Colon (tissue), 2 donors: ENCODE measurements around the gene BAIAP2L2.
"Not testable (repeated sequence)": the region's sequence is repeated elsewhere in the genome, so short reads cannot be mapped to it uniquely, and the experiment has no call there.

Experiments used
- FAIRE-seq: peaks from 2 replicates; lab custom pipeline; 2012; peaks lifted over from hg19 to GRCh38; lab: Jason Lieb, UNC
- donor health status: control.
- donor health status: control.

Gene BAIAP2L2

DNA sequence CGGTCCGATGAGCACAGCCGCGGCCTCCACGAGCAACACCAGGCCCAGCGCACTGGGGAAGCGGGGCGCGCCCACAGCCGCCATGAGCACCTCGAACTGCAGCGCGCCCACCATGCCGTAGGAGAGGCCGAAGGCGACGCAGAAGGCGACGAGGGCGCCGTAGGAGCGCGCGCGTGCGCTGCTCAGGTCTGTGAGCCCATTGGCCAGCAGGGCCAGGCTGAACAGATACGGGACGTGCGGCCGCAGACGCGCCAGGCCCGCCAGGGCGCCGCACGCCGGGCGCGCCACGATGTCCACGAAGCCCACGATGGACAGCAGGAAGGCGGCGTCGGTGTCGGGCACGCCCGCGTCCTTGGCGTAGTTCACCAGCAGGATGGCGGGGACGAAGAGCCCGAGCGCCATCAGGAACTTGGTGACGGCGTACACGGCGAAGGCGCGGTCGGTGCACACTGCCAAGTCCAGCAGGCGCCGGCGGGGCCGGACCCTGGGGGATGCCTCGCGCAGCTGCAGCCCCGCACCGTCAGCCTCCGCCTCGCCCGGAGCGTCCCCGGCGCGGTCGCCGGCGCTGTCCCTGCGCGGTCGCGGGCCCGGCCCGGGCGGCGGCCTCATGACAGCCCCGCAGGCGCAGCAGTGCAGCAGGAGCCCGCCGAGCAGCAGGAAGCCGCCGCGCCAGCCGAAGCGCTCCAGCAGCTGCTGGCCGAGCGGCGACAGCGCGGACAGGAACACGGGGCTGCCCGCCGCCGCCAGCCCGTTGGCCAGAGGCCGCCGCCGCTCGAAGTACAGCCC lies 29.4 kb downstream of the BAIAP2L2 start:
- FAIRE-seq: no peak

DNA sequence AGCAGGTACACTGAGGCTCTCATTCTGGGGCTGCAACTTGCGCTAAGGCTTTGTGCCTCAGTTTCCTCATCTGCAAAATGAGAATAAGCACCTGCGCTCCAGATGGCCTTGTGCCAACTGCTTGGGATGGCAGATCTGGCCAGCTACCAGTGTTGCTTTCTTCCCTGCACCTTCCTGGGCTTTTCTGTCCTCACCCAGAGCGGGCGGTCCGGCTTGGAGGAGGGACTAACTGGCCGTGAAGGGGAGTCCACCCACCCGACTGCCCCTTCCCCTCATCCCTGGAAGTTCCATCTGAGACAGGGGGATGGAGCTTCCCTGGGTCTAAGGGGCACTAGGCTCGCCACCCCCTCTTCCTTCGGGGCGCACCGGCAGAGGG lies 30.0 kb downstream of the BAIAP2L2 start:
- no peak for FAIRE-seq

DNA sequence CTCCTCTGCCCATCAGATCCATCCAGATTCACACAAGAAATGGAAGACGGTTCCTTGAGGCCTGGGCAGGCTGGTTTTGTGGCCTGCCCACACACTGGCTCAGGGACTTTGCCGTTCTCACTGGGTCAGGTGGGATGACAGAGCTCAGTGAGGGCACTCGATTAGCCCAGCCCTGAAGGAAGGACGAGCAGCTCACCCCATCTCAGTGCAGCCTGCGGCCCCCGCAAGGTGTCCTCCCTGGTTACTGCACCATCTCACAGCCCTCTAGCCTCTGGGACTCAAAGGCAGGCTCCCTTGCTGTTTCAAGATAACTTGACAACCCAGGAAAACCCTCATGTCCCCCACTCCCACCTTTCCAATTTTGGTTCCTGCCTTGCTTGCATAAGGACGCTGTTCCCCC lies 30.7 kb downstream of the BAIAP2L2 start:
- no peak for FAIRE-seq

DNA sequence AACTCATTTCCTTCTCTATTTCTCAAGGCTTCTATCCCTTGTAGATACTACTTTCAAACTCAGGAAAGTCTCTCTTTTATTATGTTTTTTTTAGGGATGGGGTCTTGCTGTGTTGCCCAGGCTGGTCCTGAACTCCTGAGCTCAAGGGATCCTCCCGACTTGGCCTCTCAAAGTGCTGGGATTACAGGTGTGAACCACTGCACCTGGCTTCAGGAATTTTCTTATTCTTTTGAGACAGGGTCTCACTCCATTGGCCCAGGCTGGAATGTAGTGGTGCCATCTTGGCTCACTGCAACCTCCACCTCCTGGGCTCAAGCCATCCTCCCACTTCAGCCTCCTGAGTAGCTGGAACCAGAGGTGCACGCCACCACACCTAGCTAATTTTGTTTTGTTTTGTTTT lies 31.3 kb downstream of the BAIAP2L2 start:
- not testable (repeated sequence) for FAIRE-seq

DNA sequence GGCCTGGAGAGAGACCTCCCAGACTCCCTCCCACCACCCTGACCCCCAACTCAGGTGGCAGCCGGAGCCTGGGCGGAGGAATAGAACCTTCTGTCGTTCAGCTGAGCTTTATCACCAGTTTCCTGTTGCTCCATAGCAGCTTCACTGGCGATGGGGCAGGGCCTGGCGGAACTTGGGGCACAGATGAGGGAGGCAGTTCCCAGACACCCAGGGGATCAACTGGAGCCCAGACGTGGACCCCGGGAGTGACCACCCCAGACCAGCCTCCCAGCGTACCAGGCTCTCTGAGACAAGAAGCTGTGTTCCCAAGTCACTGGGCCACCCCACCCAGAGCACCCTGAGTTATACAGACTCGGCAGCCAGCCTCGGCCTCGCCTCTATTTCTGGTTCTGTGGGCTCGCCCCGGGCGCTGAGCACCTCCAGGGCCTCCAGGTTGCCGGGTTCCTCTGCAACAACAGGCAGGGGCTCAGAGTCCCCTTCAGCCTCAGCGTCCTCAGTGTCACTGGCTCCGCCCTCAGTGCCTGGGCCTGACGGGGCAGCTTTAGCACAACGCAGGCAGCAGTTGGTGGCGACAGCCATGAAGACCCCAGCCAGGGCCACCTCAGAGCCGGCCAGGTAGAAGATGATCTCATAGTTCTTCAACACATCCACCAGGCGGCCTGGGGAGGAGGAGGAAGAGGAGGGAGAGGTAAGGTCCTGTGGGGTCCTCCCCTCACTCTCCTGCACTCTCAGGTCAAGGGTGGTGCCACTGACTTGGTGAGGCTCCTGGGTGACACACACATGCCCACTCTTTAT lies 32.2 kb downstream of the BAIAP2L2 start:
- FAIRE-seq: no peak

DNA sequence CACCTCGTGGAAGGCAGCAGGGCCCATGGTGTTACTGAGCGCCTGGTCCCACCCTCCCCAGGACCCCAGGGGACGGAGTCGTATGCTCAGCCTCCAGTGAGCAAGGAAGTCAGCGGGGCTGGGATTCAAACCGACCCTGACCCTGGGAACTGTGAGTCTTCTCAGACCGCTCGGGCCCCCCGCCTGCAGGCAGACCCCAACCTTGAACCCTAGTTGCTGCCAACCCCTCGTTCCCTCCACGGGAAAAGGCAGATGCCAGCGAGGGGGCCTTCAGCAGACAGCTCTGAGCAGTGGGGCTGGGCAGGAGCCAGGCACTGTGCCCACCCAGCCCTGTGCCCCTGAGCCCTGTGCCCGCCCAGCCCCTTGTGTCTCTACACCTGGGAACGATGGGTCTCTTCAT lies 32.9 kb downstream of the BAIAP2L2 start:
- no peak for FAIRE-seq

DNA sequence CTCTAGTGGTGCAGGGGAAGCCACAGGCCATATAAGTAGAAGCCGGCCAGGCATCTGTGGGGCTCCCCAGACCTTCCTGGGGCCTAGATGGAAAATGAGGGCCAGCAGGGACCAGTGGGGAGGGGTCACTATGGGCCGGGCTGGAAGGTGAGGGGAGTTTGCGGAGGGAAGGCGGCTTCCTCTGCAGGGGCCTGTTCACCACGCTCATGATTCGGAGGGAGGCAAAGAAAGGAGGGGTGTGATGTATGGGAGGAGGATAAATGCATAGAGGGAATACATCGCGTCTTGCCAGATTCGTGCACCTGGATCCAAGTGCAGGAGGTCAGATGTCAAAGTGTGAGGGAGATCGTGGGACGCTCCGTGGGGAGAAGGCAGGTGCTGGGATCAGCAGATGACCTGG lies 33.4 kb downstream of the BAIAP2L2 start:
- no peak for FAIRE-seq

DNA sequence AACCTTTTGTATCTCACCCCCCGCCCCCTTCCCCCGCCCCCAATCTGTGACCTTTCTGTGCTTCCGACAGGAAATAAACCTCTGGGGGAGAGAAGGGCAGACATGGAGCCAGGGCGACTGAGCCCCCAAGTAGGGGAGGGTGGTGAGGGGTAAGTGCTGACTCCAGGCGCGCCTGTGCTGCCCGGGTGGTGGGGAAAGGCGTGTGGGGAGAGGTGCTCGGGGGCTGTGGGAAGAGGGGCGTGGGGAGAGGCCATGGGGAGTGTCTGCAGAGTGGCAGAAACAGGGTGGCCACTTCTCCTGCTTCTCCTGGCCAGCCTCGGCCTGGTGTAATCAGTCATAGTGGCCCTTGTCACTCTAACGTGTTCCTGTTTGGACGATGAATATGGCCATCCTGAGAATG lies 34.5 kb downstream of the BAIAP2L2 start:
- no peak for FAIRE-seq

DNA sequence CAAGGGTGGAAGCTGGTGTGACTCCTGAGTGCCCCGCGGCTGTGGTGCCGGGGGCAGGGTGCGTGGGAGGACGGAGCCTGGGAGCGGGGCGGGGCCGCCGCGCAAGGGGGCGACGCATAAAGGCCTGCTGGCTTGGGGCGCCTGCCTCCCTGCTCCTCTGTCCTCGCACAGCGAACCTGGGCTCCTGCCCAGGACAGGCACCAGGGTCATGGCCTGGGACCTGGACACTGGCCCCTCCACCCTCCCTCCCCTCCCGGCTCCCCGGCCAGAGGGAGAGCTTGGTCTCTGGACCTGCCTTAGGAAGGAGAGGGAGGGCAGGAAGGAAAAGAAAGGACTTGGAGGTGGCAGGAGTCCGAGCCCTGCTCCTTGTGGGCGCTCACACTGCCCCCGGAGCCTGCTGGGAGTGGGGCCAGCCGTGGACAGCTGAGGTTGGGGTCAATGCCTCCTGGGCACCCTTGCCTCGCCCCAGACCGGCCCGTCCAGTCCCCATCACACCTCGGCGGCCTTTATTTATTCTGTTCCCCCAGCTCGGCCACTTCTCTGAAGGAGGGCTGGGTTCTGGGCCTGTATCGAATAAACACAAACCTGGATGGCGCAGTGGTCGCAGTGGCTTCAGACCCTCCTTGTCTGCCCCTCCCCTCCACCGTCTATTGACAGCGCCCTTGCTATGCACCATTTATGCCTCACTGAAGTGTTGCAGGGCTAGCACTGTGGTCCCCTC lies 35.2 kb downstream of the BAIAP2L2 start:
- no peak for FAIRE-seq

DNA sequence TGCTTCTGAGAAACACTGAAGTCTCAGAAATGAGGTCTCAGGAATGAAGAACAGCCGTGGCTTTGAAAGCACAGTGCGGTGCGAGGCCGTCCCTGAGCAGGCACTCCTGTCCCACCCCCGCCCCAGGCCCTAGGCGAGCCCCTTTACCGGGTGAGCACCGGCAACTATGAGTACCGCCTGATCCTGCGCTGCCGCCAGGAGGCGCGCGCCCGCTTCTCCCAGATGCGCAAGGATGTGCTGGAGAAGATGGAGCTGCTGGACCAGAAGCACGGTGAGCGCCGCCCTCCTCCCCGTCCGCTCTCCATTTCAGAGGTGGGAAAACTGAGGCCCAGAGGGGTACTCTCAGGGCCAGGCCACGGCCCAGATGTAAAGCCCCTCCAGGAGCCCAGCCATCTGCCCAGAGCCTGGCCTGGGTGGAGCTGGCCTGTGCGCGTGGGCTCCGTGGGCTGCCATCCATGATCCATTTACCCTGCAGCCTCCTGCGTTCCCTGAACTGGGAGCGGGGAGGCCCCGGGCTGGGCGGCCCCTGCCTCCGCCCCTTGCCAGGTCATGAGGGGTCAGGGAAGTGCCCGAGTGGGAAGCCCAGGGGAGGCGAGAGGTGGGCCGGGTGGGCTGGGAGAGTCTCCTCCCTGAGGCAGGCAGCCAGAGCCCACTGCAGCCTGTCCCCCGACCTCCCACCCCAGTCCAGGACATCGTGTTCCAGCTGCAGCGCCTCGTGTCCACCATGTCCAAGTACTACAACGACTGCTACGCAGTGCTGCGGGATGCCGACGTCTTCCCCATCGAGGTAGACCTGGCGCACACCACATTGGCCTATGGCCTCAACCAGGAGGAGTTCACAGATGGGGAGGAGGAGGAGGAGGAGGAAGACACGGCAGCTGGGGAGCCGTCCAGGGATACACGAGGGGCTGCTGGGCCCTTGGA lies 36.0 kb downstream of the BAIAP2L2 start:
- FAIRE-seq: no peak

DNA sequence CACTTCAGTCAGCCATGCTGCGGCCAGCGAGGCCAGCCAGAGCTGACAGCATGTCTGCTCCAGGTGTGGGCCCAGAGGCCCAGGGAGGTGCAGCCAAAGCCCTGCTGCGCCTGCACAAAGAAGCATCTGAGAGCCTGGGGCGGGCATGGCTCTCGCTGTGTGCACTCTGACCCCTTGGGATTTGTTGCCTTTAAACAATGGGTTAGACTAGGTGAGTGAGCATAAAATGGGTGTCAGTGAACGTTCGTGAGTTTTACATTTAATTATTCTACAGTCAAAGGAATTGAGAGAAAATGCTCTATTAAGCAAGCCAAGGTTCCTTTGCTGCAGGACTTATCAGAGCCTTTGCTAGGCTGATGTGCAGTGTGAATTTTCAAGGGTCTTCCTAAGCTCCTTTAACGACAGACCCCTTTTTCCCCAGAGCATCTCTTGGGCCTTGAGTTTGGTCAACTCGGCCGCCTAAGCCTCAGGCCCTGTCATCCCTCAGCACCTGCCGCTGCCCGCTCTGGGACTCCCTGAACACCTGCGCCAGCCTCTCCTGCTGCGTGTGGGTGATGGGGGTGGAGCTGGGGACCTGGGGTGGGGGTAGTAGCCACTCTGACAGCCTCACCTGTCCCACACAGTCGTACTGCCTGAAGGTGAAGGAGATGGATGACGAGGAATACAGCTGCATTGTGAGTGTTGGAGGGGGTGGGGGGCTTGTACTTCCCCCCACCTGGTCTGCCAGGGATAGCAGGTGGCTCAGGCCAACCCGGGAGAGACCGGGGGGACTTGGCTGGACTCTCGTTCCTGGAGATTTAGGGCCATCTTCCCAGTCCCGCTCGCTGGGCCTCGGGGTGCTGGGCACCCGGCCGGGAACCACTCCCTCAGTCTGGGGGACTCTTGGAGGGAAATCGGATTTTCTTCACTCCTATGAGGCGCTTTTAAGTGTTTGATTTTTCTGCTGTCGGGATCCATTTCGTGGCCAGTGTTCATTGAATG lies 37.0 kb downstream of the BAIAP2L2 start:
- no peak for FAIRE-seq

DNA sequence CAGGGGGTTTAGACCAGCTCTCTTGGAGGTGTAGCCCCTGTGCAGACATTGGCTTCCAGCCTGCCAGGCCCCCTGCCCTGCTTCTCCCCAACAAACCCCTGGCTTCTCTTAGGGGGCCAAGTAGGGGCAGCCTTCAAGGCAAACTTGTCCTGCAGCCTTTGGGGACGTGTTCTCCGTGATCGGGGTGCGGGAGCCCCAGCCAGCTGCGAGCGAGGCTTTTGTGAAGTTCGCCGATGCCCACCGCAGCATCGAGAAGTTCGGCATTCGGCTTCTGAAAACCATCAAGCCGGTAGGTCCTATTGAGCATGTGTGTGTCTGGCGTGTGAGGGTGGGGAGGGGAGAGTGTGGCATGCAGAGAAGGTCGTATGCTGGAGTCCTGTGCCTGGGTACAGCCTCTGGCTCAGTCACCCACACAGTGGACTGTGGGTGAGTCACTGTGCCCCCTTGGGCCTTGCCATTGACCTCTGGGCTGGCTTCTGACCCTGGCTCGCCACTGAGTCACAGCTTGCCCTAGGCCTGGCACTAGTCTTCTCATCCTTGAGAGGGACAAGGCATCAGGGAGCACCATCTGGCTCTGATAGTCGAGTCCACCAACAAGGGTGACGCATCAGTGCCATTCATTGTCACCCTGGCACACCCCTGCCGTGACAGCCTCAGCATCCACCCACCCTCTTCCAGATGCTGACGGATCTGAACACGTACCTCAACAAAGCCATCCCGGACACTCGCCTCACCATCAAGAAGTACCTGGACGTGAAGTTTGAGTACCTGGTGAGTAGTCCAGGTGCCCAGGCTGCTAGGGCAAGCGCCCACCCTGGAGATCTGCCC lies 37.9 kb downstream of the BAIAP2L2 start:
- no peak for FAIRE-seq

DNA sequence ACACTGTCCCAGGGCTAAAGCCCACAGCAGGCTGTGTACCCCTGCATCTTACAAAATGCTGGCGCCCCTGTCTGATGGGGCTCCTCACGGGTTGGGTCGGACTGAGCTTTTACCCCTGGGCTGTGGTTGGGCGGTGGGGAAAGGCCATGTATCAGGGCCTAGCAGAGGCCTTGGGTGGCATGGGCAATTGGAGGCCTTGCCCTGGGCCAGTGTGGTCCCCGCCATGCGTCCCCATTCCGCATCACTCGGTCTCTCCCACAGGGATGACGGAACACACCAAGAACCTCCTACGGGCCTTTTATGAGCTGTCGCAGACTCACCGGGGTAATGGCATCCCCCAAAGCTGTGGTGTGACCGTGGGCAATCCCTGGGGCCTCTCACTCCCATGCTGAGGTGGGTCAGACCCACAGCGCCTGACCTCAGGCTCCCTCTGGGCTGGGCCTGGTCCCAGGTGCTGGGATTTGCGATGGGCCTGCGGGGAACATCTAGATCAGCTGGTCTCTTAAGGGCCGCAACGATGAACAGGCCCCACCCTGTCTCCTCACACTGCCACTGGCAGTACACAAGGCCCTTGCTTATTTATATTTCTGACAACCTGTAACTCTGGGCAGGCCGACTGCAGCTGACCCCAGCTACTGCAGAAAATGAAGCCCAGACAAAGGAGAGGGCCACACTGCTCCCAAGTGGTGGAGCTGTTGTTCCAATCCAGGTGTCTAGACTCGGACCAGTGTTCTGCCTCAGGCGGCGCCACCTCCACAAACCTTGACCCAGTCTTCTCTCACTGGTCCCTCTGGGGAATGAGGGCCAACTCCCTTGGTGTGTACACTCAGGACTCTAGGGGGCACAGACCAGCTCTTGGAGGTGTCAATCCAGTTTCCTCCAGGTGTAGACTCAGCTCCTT lies 38.8 kb downstream of the BAIAP2L2 start:
- no peak for FAIRE-seq

DNA sequence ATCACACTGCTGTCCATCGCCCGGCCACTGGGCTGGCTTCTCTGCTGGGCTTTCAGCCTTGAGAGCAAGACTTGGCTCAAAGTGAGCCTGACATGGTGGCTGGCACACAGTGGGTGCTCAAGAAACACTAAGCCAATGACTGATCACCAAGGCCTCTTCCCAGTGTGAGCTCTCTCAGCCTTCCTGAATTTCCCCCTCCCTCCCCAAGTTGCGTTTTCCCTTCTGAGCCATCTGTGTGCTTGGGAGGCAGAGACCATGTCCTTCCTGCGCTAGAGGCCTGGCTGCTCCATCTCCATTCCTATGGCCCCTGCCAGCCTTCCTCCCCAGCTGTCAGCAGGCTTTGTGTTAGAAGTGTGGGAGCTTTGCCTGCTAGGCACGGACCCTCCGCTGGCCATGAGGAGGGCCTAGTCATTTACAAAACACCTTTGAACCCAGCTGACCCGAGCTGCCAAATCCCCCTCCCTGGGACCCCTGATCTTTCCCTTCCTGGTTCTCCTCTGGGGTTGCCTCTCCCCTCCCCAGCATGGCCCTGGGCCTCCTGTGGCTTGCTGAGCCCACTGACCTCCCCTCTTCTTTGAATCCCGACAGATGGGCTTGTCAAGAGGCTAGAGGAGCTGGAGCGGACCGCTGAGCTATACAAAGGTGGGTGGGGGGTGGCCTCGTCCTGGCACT lies 40.1 kb downstream of the BAIAP2L2 start:
- no peak for FAIRE-seq

DNA sequence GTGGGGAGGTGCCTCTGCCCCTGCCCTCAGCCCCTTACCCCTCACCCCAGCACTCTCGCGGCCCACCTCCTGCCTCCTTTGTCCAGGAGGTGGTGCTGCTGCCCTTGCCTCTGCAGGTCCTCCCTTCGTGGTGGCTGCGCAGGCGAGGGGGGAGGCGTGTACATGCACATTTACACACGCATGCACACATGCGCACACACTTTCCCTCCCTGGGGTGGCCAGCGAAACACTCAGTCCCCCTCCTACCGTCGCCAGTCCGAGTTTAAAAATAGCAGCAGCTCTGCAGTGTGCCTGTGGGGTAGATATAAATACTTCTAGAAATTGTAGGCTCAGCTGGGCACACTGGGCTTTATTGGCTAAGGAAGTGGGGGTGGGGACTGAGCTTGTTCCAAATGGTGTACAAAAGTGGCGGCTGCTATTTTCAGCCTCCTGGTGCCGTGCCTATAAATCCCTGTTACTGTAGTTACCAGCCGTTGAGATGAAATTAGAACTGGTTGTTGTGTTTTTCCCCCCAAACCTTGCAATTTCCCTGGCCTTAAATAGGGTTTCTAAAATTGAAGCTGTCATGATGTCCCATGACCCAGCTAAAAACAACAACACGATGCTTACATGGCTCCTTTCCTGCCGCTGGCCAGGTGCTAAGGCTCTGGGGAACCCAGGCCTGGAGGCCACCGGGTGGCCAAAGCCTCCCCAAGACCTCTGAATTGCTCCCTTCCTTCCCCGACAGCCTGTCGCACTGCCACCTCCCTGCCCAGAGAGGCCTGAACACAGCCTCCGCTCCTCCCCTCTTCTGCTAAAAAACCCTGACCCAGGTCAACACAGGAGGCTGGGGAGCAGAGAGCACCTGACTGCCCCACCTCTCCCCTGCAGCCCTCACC lies 40.9 kb downstream of the BAIAP2L2 start:
- no peak for FAIRE-seq

DNA sequence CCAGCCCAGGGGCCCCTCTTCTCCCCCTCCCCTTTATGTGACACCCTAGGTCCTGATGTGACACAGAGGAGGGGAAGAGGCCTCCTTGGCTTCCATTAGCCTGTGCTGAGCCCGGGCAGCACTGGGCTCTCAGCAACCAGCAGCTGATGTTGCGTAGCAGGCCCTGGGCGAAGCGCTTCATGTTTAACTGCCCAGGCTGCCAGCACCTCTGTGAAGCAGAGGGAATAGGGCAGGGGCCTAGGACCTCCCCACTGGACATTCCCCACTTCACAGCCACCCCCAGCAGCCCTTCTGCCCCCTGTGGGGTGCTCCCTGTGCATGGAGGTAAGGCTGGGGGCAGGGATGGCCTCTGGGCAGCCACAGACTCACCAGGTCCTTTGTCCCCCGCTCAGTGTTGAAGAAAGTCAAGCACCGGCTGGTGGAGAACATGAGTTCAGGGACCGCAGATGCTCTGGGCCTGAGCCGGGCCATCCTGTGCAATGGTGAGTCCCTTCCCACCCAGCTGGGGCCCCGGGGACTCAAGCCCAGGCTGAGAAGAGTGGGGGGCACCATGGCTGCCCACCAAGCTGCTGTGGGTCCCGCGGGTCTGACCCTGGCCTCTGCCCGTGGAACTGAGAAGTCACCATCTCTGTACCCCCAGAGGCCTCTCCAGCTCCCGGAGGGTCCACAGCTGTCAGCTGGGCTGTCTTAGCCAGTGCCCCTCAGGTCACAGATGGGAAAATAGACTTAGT lies 41.7 kb downstream of the BAIAP2L2 start:
- FAIRE-seq: no peak
